HepG2 (cell line): Measurements from ENCODE around the gene NDUFA13. TPM values are rescaled to one million over a fixed set of nuclear protein-coding genes. Genes with fewer than 3 reads are reported as not detected.
A peak's percentile ranks its signal among the peaks of the same experiment; 100 is the strongest.

Experiments used
- ATAC-seq: fragments of 200-7000 bp; cut with Tn5 transposase; 3 replicates; pipeline ENCODE4 v1.9.1; 2020; ENCODE audit warnings: mild to moderate bottlenecking, moderate library complexity
- BruUV-seq: library from RNA; stranded (reverse); fragments of 400-500 nt; replicated peaks from 2 replicates; lab custom pipeline; 2021; lab: Mats Ljungman, UMichigan
- CTCF ChIA-PET: fragments of 300-600 bp; formaldehyde crosslinking; extraction: SDS; loops from one replicate; lab custom pipeline; 2021; ENCODE audit warnings: low total read pairs, inconsistent platforms, low intra/inter-chr PET ratio; lab: Yijun Ruan, JAX
- POLR2A ChIA-PET: fragments of 350-600 bp; sonication (Branson Sonifier 250); formaldehyde crosslinking; loops from one replicate; lab custom pipeline; 2020; ENCODE audit warnings: antibody characterized with exemption, inconsistent platforms; lab: Yijun Ruan, JAX
- DNase-seq: peaks from one replicate; pipeline ENCODE4 v3.0.0-alpha.2; 2015; ENCODE audit warnings: low spot score
- FAIRE-seq: peaks from 3 replicates; lab custom pipeline; 2011; peaks lifted over from hg19 to GRCh38; lab: Jason Lieb, UNC
- H2AFZ ChIP-seq: one replicate; pipeline ENCODE4 v1.6.1; 2011; ENCODE audit warnings: low read length, inconsistent platforms
- H3K27ac ChIP-seq: fragments of 300-600 bp; 3 replicates; pipeline ENCODE4 v1.8.0; 2011; ENCODE audit warnings: mixed run types, mild to moderate bottlenecking, mixed read lengths, low read length, inconsistent platforms; ENCODE audit not compliant: insufficient read depth; ENCODE audit errors: extremely low read length
- H3K27me3 ChIP-seq, 2 experiments: fragments of 200-600 bp in 1 of 2; 2 replicates in 1 of 2; 3 replicates in 1 of 2; pipeline versions ENCODE4 v1.6.0 to v1.8.0; 2011; ENCODE audit warnings: low read length in 2 of 2, mild to moderate bottlenecking in 2 of 2, moderate library complexity in 2 of 2, inconsistent platforms in 1 of 2; ENCODE audit not compliant: insufficient read depth in 2 of 2, control insufficient read depth in 1 of 2
- H3K36me3 ChIP-seq, 2 experiments: fragments of 200-600 bp in 1 of 2; replicated peaks in 1 of 2; 2 replicates in 1 of 2; 3 replicates in 1 of 2; pipeline versions ENCODE4 v1.5.1 to v1.8.0; 2011; ENCODE audit warnings: low read length in 2 of 2, inconsistent platforms in 1 of 2; ENCODE audit not compliant: insufficient read depth in 2 of 2, control insufficient read depth in 1 of 2
- H3K4me1 ChIP-seq: 2 replicates; pipeline ENCODE4 v1.5.1; 2012; ENCODE audit warnings: low read length, inconsistent platforms; ENCODE audit not compliant: insufficient read depth
- H3K4me2 ChIP-seq: 2 replicates; pipeline ENCODE4 v1.6.0; 2011; ENCODE audit warnings: low read depth, low read length, inconsistent platforms
- H3K4me3 ChIP-seq, 3 experiments: fragments of 200-600 bp in 1 of 3; sonication (generic), shearing (Covaris generic) in 1 of 3; replicated peaks in 1 of 3; 2 replicates each; pipeline ENCODE4 v1.5.1; 2011 to 2016; ENCODE audit warnings: low read length in 3 of 3, inconsistent platforms in 2 of 3, low read depth in 2 of 3, mild to moderate bottlenecking in 2 of 3, control low read depth in 1 of 3, mixed read lengths in 1 of 3; ENCODE audit not compliant: insufficient read depth in 1 of 3
- H3K79me2 ChIP-seq: one replicate; pipeline ENCODE4 v1.6.1; 2011; ENCODE audit warnings: low read length, inconsistent platforms; ENCODE audit not compliant: insufficient read depth
- H3K9ac ChIP-seq: 2 replicates; pipeline ENCODE4 v1.6.0; 2011; ENCODE audit warnings: mild to moderate bottlenecking, low read depth, low read length, inconsistent platforms; ENCODE audit not compliant: insufficient read depth
- H3K9me3 ChIP-seq: 2 replicates; pipeline ENCODE4 v1.5.1; 2012; ENCODE audit warnings: mild to moderate bottlenecking, low read length
- H4K20me1 ChIP-seq: 2 replicates; pipeline ENCODE4 v1.6.0; 2011; ENCODE audit warnings: inconsistent platforms, mild to moderate bottlenecking, low read length, moderate library complexity; ENCODE audit not compliant: insufficient read depth
- AGO2 ChIP-seq: fragments of 200-400 bp; formaldehyde crosslinking; optimal IDR thresholded peaks from 2 replicates; pipeline ENCODE3; 2017; ENCODE audit warnings: mild to moderate bottlenecking, low read depth, low read length, moderate library complexity
- ATF4 ChIP-seq, 2 experiments: fragments of 450-650 bp in 1 of 2; sonication (generic) in 1 of 2; formaldehyde crosslinking; IDR thresholded peaks; 2 replicates each; pipeline versions ENCODE4 v1.5.0 to v1.8.0; 2020 to 2022; ENCODE audit warnings: mild to moderate bottlenecking in 1 of 2, missing genetic modification reagents in 1 of 2
- KLF11 ChIP-seq: IDR thresholded peaks from 2 replicates; pipeline ENCODE4 v1.6.1; 2016; ENCODE audit warnings: missing compliant biosample characterization
- MLLT10 ChIP-seq: sonication (generic); formaldehyde crosslinking; IDR thresholded peaks from 2 replicates; pipeline ENCODE4 v1.4.0; 2020; ENCODE audit warnings: missing genetic modification reagents
- NKX3-1 ChIP-seq: sonication (generic); formaldehyde crosslinking; IDR thresholded peaks from 2 replicates; pipeline ENCODE4 v1.5.0; 2020; ENCODE audit warnings: missing genetic modification reagents
- SKIL ChIP-seq: sonication (generic); formaldehyde crosslinking; IDR thresholded peaks from 2 replicates; pipeline ENCODE4 v1.8.0; 2022; ENCODE audit warnings: missing genetic modification reagents, mild to moderate bottlenecking, moderate library complexity, borderline replicate concordance
- ZBTB7A ChIP-seq: sonication (generic); formaldehyde crosslinking; IDR thresholded peaks from 2 replicates; pipeline ENCODE4 v1.8.0; 2022; ENCODE audit warnings: mild to moderate bottlenecking, missing genetic modification reagents
- ZNF124 ChIP-seq: sonication (generic); formaldehyde crosslinking; IDR thresholded peaks from 2 replicates; pipeline ENCODE4 v1.4.0; 2020; ENCODE audit warnings: missing genetic modification reagents
- ZNF615 ChIP-seq: sonication (generic); formaldehyde crosslinking; IDR thresholded peaks from 2 replicates; pipeline ENCODE4 v1.5.0; 2020; ENCODE audit warnings: mild to moderate bottlenecking, missing genetic modification reagents, borderline replicate concordance
- WGBS: methylation state at CpG from one replicate; pipeline ENCODE4 v1.1.6; 2017; ENCODE audit warnings: low lambda C conversion rate; 5-methylcytosine and 5-hydroxymethylcytosine counted together
- in situ Hi-C: cut with HindIII; loops from 2 replicates; pipeline ENCODE4 v1.10.0; 2017; ENCODE audit warnings: low pct_unique_long_range_greater_than_20kb; ENCODE audit not compliant: extremely low pct_ligation_motif_present
- intact Hi-C: fragments of 100-400 bp; cut with micrococcal nuclease; formaldehyde crosslinking; loops from one replicate; pipeline ENCODE4 v1.10.0; 2022; ENCODE audit not compliant: unreplicated experiment
- polyA plus RNA-seq, 8 experiments: library from polyadenylated mRNA; depleted of rRNA in 3 of 8; stranded (reverse) in 7 of 8; unstranded in 1 of 8; fragments of >200 nt; fragmentation: Illumina TruSeq in 4 of 8; extraction: Trizol in 4 of 8; gene quantifications; 2 replicates each; pipeline versions ENCODE4 v1.2.1 to v1.2.3, GENCODE V29; 2011 to 2016; ENCODE audit warnings: low read depth in 4 of 8, missing spikeins in 1 of 8, mixed read lengths in 1 of 8; ENCODE audit not compliant: insufficient read depth in 1 of 8
- total RNA-seq, 5 experiments: library from RNA; depleted of rRNA; stranded (reverse); fragments of >200 nt; fragmentation: Illumina TruSeq; extraction: Trizol; gene quantifications; 2 replicates each; pipeline ENCODE4 v1.2.3, GENCODE V29; 2016; ENCODE audit warnings: low read depth in 1 of 5

Gene NDUFA13
- total and polyA plus RNA-seq, 2 of the 13 experiments (the other 11 are each of a cell fraction or from before 2014, with no cell fraction given), result 337 to 366 TPM

- in situ Hi-C loops, result no loop called here
- ChIA-PET POLR2A (no interaction called here), CTCF (no interaction called here)
- no TSS peak for BruUV-seq
- no peak overlapping the region for H3K4me2 ChIP-seq
- no peak overlapping the region for H3K4me3 ChIP-seq
- 98% methylated on average over 12 of the region's 23 CpGs for WGBS
- H3K4me1 ChIP-seq, result no peaks in the 10 kb centered on the region
- H3K9ac ChIP-seq, result no peak overlapping the region
- ATAC-seq (no peak), DNase-seq (no peak), FAIRE-seq (no peak)
- no peak overlapping the region for H3K27ac ChIP-seq
- H3K36me3 ChIP-seq, result peaks cover 20 to 60% of the 10 kb centered on the region in 2 experiments; a peak in 4 of 5 replicates
- TF ChIP-seq MLLT10 (CRISPR knock-in tag) (no peak), AGO2 (peak; percentile 57)
- no peaks in the 10 kb centered on the region for H3K9me3 ChIP-seq
- intact Hi-C loops, result no loop called here
- no peaks in the 10 kb centered on the region; the same call in 1 of the 2 replicates for H4K20me1 ChIP-seq
- H2AFZ ChIP-seq, result no peak overlapping the region
- H3K79me2 ChIP-seq, result no peaks in the 10 kb centered on the region
- H3K27me3 ChIP-seq, result no peaks in the 10 kb centered on the region
Observed at GRCh38 chr19:19504754-19505668, 11.0 kb upstream of the NDUFA13 start.

- Histone ChIP-seq H4K20me1 (no peaks in the 10 kb centered on the region; the same call in 1 of the 2 replicates), H3K9ac (no peak overlapping the region), H3K36me3 (peaks cover 18 to 52% of the 10 kb centered on the region in 2 experiments; a peak in 4 of 5 replicates), H3K27ac (no peak overlapping the region), H3K27me3 (no peaks in the 10 kb centered on the region), H3K9me3 (no peaks in the 10 kb centered on the region), H2AFZ (no peak overlapping the region), H3K4me3 (no peak overlapping the region), H3K4me2 (no peak overlapping the region), H3K4me1 (no peaks in the 10 kb centered on the region), H3K79me2 (no peaks in the 10 kb centered on the region)
- ATAC-seq (no peak), FAIRE-seq (no peak), DNase-seq (no peak)
- BruUV-seq, result no TSS peak
- in situ Hi-C loops (no loop called here), intact Hi-C loops (no loop called here)
- ChIA-PET CTCF (no interaction called here), POLR2A (no interaction called here)
- TF ChIP-seq SKIL, result no peak
- no peak for TF ChIP-seq ZBTB7A
- no peak for TF ChIP-seq ATF4 (CRISPR knock-in tag; IDR thresholded peaks at IDR 0.05)
- no peak for TF ChIP-seq NKX3-1 (CRISPR knock-in tag)
- TF ChIP-seq ZNF615 (CRISPR knock-in tag), result no peak
- peak; percentile 29 for TF ChIP-seq AGO2
- no peak for TF ChIP-seq KLF11 (CRISPR knock-in tag)
- no peak for TF ChIP-seq ZNF124 (CRISPR knock-in tag)
- WGBS, result 97% methylated on average over 25 of the region's 27 CpGs
Observed at GRCh38 chr19:19505669-19506326, 10.2 kb upstream of the NDUFA13 start.
